Neural crest cell (in vitro differentiated cells): Measurements from ENCODE around the gene SHISA5. TPM values are rescaled to one million over a fixed set of nuclear protein-coding genes. Genes with fewer than 3 reads are reported as not detected.

Experiments used
- DNase-seq: peaks from one replicate; pipeline ENCODE4 v3.0.0; 2021; ENCODE audit warnings: low read depth, mixed read lengths, low spot score
- H3K27ac Mint-ChIP-seq: one replicate; pipeline ENCODE4 v1.8.0; 2021; ENCODE audit warnings: mild to moderate bottlenecking, mixed read lengths; ENCODE audit not compliant: unreplicated experiment
- H3K27me3 Mint-ChIP-seq: 2 replicates; pipeline ENCODE4 v1.8.0; 2021; ENCODE audit warnings: low read depth, mild to moderate bottlenecking, mixed read lengths
- H3K36me3 Mint-ChIP-seq: 2 replicates; pipeline ENCODE4 v1.8.0; 2021; ENCODE audit warnings: low read depth, mild to moderate bottlenecking, mixed read lengths
- H3K4me1 Mint-ChIP-seq: 2 replicates; pipeline ENCODE4 v1.8.0; 2021; ENCODE audit warnings: mixed read lengths
- H3K4me3 Mint-ChIP-seq: one replicate; pipeline ENCODE4 v1.8.0; 2021; ENCODE audit warnings: mild to moderate bottlenecking, mixed read lengths
- H3K9me3 Mint-ChIP-seq: 2 replicates; pipeline ENCODE4 v1.8.0; 2021; ENCODE audit warnings: mixed read lengths
- total RNA-seq: library from RNA; stranded (reverse); gene quantifications from 2 replicates; pipeline ENCODE4 v1.2.1, GENCODE V29; 2021
- TF ChIP-seq, protein P1 (sequence below): fragments of 200-600 bp; sonication (generic); conservative IDR thresholded peaks from 2 replicates; pipeline ENCODE4 v1.5.0; 2021; ENCODE audit warnings: antibody characterized with exemption, mild to moderate bottlenecking

SHISA5 gene
- total RNA-seq, 1 donor from 2014 or later = 117 TPM

DNA sequence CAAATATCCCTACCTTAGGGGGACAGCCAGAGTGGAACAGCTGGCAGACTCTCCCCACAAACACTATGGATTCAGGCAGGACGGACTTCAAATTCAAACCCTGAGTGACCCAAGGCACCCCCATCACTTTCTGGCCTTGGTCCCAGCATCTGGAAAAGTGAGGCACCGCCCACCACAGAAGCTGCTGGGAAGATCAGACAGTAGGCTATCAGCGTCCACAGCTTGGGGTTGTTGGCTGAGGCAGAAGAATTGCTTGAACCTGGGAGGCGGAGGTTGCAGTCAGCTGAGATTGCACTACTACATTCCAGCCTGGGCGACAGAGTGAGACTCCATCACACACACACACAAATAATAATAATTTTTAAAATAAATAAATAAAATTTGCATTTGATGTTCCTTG is 44.2 kb upstream of the SHISA5 start:
- Mint-ChIP-seq H3K36me3 (peaks cover 3% of the 10 kb centered on the region), H3K4me3 (no peak overlapping the region), H3K9me3 (no peaks in the 10 kb centered on the region), H3K4me1 (peaks cover 18% of the 10 kb centered on the region), H3K27me3 (no peaks in the 10 kb centered on the region), H3K27ac (peak overlapping the region; percentile 57)
- DNase-seq = no peak
- TF ChIP-seq, protein P1, sequence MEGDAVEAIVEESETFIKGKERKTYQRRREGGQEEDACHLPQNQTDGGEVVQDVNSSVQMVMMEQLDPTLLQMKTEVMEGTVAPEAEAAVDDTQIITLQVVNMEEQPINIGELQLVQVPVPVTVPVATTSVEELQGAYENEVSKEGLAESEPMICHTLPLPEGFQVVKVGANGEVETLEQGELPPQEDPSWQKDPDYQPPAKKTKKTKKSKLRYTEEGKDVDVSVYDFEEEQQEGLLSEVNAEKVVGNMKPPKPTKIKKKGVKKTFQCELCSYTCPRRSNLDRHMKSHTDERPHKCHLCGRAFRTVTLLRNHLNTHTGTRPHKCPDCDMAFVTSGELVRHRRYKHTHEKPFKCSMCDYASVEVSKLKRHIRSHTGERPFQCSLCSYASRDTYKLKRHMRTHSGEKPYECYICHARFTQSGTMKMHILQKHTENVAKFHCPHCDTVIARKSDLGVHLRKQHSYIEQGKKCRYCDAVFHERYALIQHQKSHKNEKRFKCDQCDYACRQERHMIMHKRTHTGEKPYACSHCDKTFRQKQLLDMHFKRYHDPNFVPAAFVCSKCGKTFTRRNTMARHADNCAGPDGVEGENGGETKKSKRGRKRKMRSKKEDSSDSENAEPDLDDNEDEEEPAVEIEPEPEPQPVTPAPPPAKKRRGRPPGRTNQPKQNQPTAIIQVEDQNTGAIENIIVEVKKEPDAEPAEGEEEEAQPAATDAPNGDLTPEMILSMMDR = no peak

- H3K27ac Mint-ChIP-seq = no peak overlapping the region
- no peaks in the 10 kb centered on the region for H3K9me3 Mint-ChIP-seq
- no peaks in the 10 kb centered on the region for H3K27me3 Mint-ChIP-seq
- peaks cover 18% of the 10 kb centered on the region for H3K4me1 Mint-ChIP-seq
- H3K4me3 Mint-ChIP-seq = no peak overlapping the region
- no peak for DNase-seq
- H3K36me3 Mint-ChIP-seq = peaks cover 5% of the 10 kb centered on the region
- TF ChIP-seq, protein P1 = no peak
These were observed 42.3 kb upstream of the SHISA5 start for GRCh38 chr3:48546203-48546829.

GRCh38 chr3:48544141-48544540 is 40.2 kb upstream of the SHISA5 start:
- Mint-ChIP-seq H3K9me3 (no peaks in the 10 kb centered on the region), H3K4me3 (no peak overlapping the region), H3K4me1 (peaks cover 7% of the 10 kb centered on the region), H3K27me3 (no peaks in the 10 kb centered on the region), H3K36me3 (peaks cover 5% of the 10 kb centered on the region), H3K27ac (no peak overlapping the region)
- TF ChIP-seq, protein P1 = no peak
- DNase-seq = no peak

- Mint-ChIP-seq H3K4me3 (no peak overlapping the region), H3K27ac (peak overlapping the region; percentile 6), H3K4me1 (no peaks in the 10 kb centered on the region), H3K27me3 (no peaks in the 10 kb centered on the region), H3K36me3 (peaks cover 2% of the 10 kb centered on the region), H3K9me3 (no peaks in the 10 kb centered on the region)
- TF ChIP-seq, protein P1 = no peak
- no peak for DNase-seq
These were observed 39.4 kb upstream of the SHISA5 start for GRCh38 chr3:48543271-48543866.

GRCh38 chr3:48538451-48538850 is 34.5 kb upstream of the SHISA5 start:
- H3K4me3 Mint-ChIP-seq = no peak overlapping the region
- no peaks in the 10 kb centered on the region for H3K27me3 Mint-ChIP-seq
- no peaks in the 10 kb centered on the region for H3K4me1 Mint-ChIP-seq
- H3K36me3 Mint-ChIP-seq = peaks cover 21% of the 10 kb centered on the region
- TF ChIP-seq, protein P1 = no peak
- H3K27ac Mint-ChIP-seq = no peak overlapping the region
- no peak for DNase-seq
- H3K9me3 Mint-ChIP-seq = no peaks in the 10 kb centered on the region
